Epithelial cell of proximal tubule (primary cell): ENCODE measurements around the gene KLHL30. TPM values are rescaled to one million over a fixed set of nuclear protein-coding genes. Genes with fewer than 3 reads are reported as not detected.
"Not testable (repeated sequence)": the region's sequence is repeated elsewhere in the genome, so short reads cannot be mapped to it uniquely, and the experiment has no call there.

Source experiments
- DNase-seq: peaks from one replicate; pipeline ENCODE4 v3.0.0-alpha.2; 2011; ENCODE audit warnings: low read depth
- H3K4me3 ChIP-seq: 2 replicates; pipeline ENCODE4 v1.5.1; 2011; ENCODE audit warnings: low read depth, mild to moderate bottlenecking, low read length
- CTCF ChIP-seq: conservative IDR thresholded peaks from 2 replicates; pipeline ENCODE4 v1.5.1; 2012; ENCODE audit warnings: low read depth, mild to moderate bottlenecking, low read length
- total RNA-seq: library from RNA; depleted of rRNA; stranded (reverse); fragments of >200 nt; gene quantifications from 2 replicates; pipeline ENCODE4 v1.2.3, GENCODE V29; 2015

The KLHL30 gene
- total RNA-seq, 1 donor from 2014 or later: 1.7 TPM

GRCh38 chr2:238169048-238169707, 30.7 kb downstream of the KLHL30 start:
- peak; percentile 68 for DNase-seq

GRCh38 chr2:238169708-238170251, 31.3 kb downstream of the KLHL30 start:
- peak; percentile 88 for DNase-seq
- TF ChIP-seq CTCF: no peak
- H3K4me3 ChIP-seq: no peak overlapping the region

More at GRCh38 chr2:238169048-238169707, 30.7 kb downstream of the KLHL30 start:
- H3K4me3 ChIP-seq: no peak overlapping the region
- TF ChIP-seq CTCF: no peak

- no peak overlapping the region for H3K4me3 ChIP-seq
- no peak for DNase-seq
- TF ChIP-seq CTCF: no peak
Measured at GRCh38 chr2:238170386-238171071, 32.1 kb downstream of the KLHL30 start.

GRCh38 chr2:238171072-238171431, 32.6 kb downstream of the KLHL30 start:
- not testable (repeated sequence) for H3K4me3 ChIP-seq

GRCh38 chr2:238171575-238172187, 33.2 kb downstream of the KLHL30 start:
- TF ChIP-seq CTCF: no peak
- no peak overlapping the region for H3K4me3 ChIP-seq
- no peak for DNase-seq

More at GRCh38 chr2:238171072-238171431, 32.6 kb downstream of the KLHL30 start:
- not testable (repeated sequence) for DNase-seq

GRCh38 chr2:238172439-238172838, 34.0 kb downstream of the KLHL30 start:
- DNase-seq: no peak
- no peak overlapping the region for H3K4me3 ChIP-seq
- no peak for TF ChIP-seq CTCF

GRCh38 chr2:238173692-238174091, 35.2 kb downstream of the KLHL30 start:
- DNase-seq: no peak
- no peak overlapping the region for H3K4me3 ChIP-seq
- TF ChIP-seq CTCF: peak; percentile 39
